GM21423 (cell line): ENCODE data around the gene CYSRT1.

Source experiments
- ATAC-seq: cut with Tn5 transposase; IDR thresholded peaks from one replicate; pipeline ENCODE4 v1.9.1; 2021; ENCODE audit warnings: mild to moderate bottlenecking, moderate library complexity; ENCODE audit not compliant: unreplicated experiment

CYSRT1 gene

GRCh38 chr9:137224830-137225694, at the start of gene CYSRT1:
CYSRT1 (plus strand) TSS chr9:137225174; CDS start chr9:137225622, 448 bp downstream.
- no peak for ATAC-seq

- no peak for ATAC-seq
Measured at GRCh38 chr9:137175345-137175961, 49.5 kb upstream of the CYSRT1 start.

- no peak for ATAC-seq
Measured at GRCh38 chr9:137176302-137177182, 48.4 kb upstream of the CYSRT1 start.

GRCh38 chr9:137178201-137178938, 46.6 kb upstream of the CYSRT1 start:
- no peak for ATAC-seq

GRCh38 chr9:137178939-137179630, 45.9 kb upstream of the CYSRT1 start:
- ATAC-seq: no peak

GRCh38 chr9:137179761-137180160, 45.2 kb upstream of the CYSRT1 start:
- ATAC-seq: no peak

GRCh38 chr9:137180491-137180890, 44.5 kb upstream of the CYSRT1 start:
- ATAC-seq: no peak

- no peak for ATAC-seq
Measured at GRCh38 chr9:137181680-137182079, 43.3 kb upstream of the CYSRT1 start.

GRCh38 chr9:137182836-137183235, 42.1 kb upstream of the CYSRT1 start:
- no peak for ATAC-seq

GRCh38 chr9:137183980-137184595, 40.9 kb upstream of the CYSRT1 start:
- no peak for ATAC-seq

GRCh38 chr9:137184881-137185660, 39.9 kb upstream of the CYSRT1 start:
- ATAC-seq: no peak

- ATAC-seq: no peak
Measured at GRCh38 chr9:137185921-137186320, 39.1 kb upstream of the CYSRT1 start.

- no peak for ATAC-seq
Measured at GRCh38 chr9:137186385-137186784, 38.6 kb upstream of the CYSRT1 start.

- ATAC-seq: no peak
Measured at GRCh38 chr9:137187386-137187785, 37.6 kb upstream of the CYSRT1 start.

- ATAC-seq: no peak
Measured at GRCh38 chr9:137188086-137188489, 36.9 kb upstream of the CYSRT1 start.

- ATAC-seq: peak; percentile 80
Measured at GRCh38 chr9:137188490-137189296, 36.3 kb upstream of the CYSRT1 start, which contains the start of the genes ANAPC2 and SSNA1. ANAPC2 (minus strand) TSS chr9:137188560; CDS start chr9:137188532, 28 bp downstream. SSNA1 (plus strand) TSS chr9:137188676; CDS start chr9:137188727, 51 bp downstream.
